Panc1 (cell line): ENCODE results near the gene TAGLN2. TPM values are rescaled to one million over a fixed set of nuclear protein-coding genes. Genes with fewer than 3 reads are reported as not detected.

Experiments
- ATAC-seq: fragments of 200-7000 bp; cut with Tn5 transposase; 2 replicates; pipeline ENCODE4 v1.9.1; 2020; ENCODE audit warnings: mild to moderate bottlenecking, moderate library complexity
- BruUV-seq: library from RNA; stranded (reverse); fragments of 400-500 nt; replicated peaks from 2 replicates; lab custom pipeline; 2021; lab: Mats Ljungman, UMichigan
- CTCF ChIA-PET: fragments of 300-600 bp; sonication (Branson Sonifier 250); formaldehyde crosslinking; loops from one replicate; lab custom pipeline; 2022; ENCODE audit warnings: antibody characterized with exemption; lab: Charles Lee
- POLR2A ChIA-PET: fragments of 300-600 bp; sonication (Branson Sonifier 250); formaldehyde crosslinking; loops from one replicate; lab custom pipeline; 2022; ENCODE audit warnings: antibody characterized with exemption; lab: Charles Lee
- DNase-seq: peaks from one replicate; pipeline ENCODE4 v3.0.0-alpha.2; 2010; ENCODE audit warnings: low read depth, low spot score
- H3K27ac ChIP-seq: 2 replicates; pipeline ENCODE4 v1.5.1; 2011; ENCODE audit warnings: mild to moderate bottlenecking, low read length, inconsistent platforms
- H3K27me3 ChIP-seq: fragments of 200-500 bp; sonication (Bioruptor generic); 2 replicates; pipeline ENCODE4 v1.6.0; 2014; ENCODE audit warnings: low read length, inconsistent platforms; ENCODE audit not compliant: control insufficient read depth, insufficient read depth
- H3K36me3 ChIP-seq: fragments of 200-500 bp; sonication (Bioruptor generic); 2 replicates; pipeline ENCODE4 v1.5.1; 2014; ENCODE audit warnings: inconsistent platforms, mild to moderate bottlenecking, low read length, moderate library complexity; ENCODE audit not compliant: control insufficient read depth, insufficient read depth
- H3K4me1 ChIP-seq: 2 replicates; pipeline ENCODE4 v1.5.1; 2011; ENCODE audit warnings: inconsistent platforms, mild to moderate bottlenecking, low read length, moderate library complexity; ENCODE audit not compliant: control insufficient read depth, insufficient read depth
- H3K4me3 ChIP-seq, 2 experiments: 2 replicates each; pipeline ENCODE4 v1.5.1; 2011 to 2012; ENCODE audit warnings: low read depth in 2 of 2, low read length in 2 of 2, mild to moderate bottlenecking in 2 of 2, inconsistent platforms in 1 of 2, moderate library complexity in 1 of 2
- H3K9me3 ChIP-seq: fragments of 200-500 bp; sonication (Bioruptor generic); 2 replicates; pipeline ENCODE4 v1.5.1; 2014; ENCODE audit warnings: low read depth, mild to moderate bottlenecking, inconsistent platforms, low read length, moderate library complexity; ENCODE audit not compliant: control insufficient read depth, insufficient read depth
- POLR2AphosphoS5 ChIP-seq: IDR thresholded peaks from 2 replicates; pipeline ENCODE4 v1.6.1; 2012; ENCODE audit warnings: mild to moderate bottlenecking, low read depth, low read length, moderate library complexity
- REST ChIP-seq, 2 experiments: IDR thresholded peaks; 2 replicates each; pipeline ENCODE4 v1.6.1; 2011 to 2012; ENCODE audit warnings: low read depth in 2 of 2, control low read depth in 1 of 2, low read length in 1 of 2, mild to moderate bottlenecking in 1 of 2, moderate library complexity in 1 of 2; ENCODE audit not compliant: insufficient read depth in 1 of 2
- SIN3A ChIP-seq: IDR thresholded peaks from 2 replicates; pipeline ENCODE4 v1.6.1; 2012; ENCODE audit warnings: low read depth, mild to moderate bottlenecking, low read length, moderate library complexity, borderline replicate concordance; ENCODE audit not compliant: insufficient read depth
- TCF7L2 ChIP-seq: IDR thresholded peaks from 2 replicates; pipeline ENCODE4 v1.6.1; 2011; ENCODE audit warnings: mild to moderate bottlenecking, low read depth, low read length, inconsistent platforms
- in situ Hi-C: cut with HindIII; loops from 2 replicates; pipeline ENCODE4 v1.10.0; 2016; ENCODE audit warnings: low sequenced_read_pairs, low pct_unique_long_range_greater_than_20kb
- intact Hi-C: fragments of 100-400 bp; cut with micrococcal nuclease; formaldehyde crosslinking; loops from one replicate; pipeline ENCODE4 v1.10.0; 2022; ENCODE audit not compliant: unreplicated experiment
- total RNA-seq: library from RNA; stranded (reverse); gene quantifications from one replicate; pipeline ENCODE4 v1.2.1, GENCODE V29; 2021; ENCODE audit not compliant: unreplicated experiment
- TF ChIP-seq, protein P1 (sequence below): fragments of 450-650 bp; IDR thresholded peaks from 2 replicates; pipeline ENCODE4 v1.5.1; 2017; ENCODE audit warnings: mild to moderate bottlenecking

The TAGLN2 gene
- total RNA-seq, 1 experiment from 2014 or later: 474 TPM

- CTCF ChIA-PET: no interaction called here
- intact Hi-C loops: no loop called here
- ATAC-seq: no peak
- H3K27ac ChIP-seq: no peak overlapping the region
- no peak overlapping the region for H3K4me3 ChIP-seq
- H3K27me3 ChIP-seq: peaks cover 7% of the 10 kb centered on the region; the same call in 1 of the 2 replicates
- POLR2A ChIA-PET: no interaction called here
- no TSS peak for BruUV-seq
- no peak for DNase-seq
- TF ChIP-seq TCF7L2: no peak
- no peak for TF ChIP-seq REST (IDR thresholded peaks at IDR 0.05; ENCODE audit: insufficient read depth in 1 of 2, low read depth in 2 of 2, low read length in 1 of 2)
- TF ChIP-seq POLR2AphosphoS5: no peak
- TF ChIP-seq SIN3A: no peak
- TF ChIP-seq, protein P1, sequence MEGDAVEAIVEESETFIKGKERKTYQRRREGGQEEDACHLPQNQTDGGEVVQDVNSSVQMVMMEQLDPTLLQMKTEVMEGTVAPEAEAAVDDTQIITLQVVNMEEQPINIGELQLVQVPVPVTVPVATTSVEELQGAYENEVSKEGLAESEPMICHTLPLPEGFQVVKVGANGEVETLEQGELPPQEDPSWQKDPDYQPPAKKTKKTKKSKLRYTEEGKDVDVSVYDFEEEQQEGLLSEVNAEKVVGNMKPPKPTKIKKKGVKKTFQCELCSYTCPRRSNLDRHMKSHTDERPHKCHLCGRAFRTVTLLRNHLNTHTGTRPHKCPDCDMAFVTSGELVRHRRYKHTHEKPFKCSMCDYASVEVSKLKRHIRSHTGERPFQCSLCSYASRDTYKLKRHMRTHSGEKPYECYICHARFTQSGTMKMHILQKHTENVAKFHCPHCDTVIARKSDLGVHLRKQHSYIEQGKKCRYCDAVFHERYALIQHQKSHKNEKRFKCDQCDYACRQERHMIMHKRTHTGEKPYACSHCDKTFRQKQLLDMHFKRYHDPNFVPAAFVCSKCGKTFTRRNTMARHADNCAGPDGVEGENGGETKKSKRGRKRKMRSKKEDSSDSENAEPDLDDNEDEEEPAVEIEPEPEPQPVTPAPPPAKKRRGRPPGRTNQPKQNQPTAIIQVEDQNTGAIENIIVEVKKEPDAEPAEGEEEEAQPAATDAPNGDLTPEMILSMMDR: no peak
- in situ Hi-C loops: no loop called here
- no peaks in the 10 kb centered on the region for H3K36me3 ChIP-seq
- H3K4me1 ChIP-seq: no peaks in the 10 kb centered on the region
- H3K9me3 ChIP-seq: no peaks in the 10 kb centered on the region
Measured at GRCh38 chr1:159970932-159971342, 45.6 kb upstream of the TAGLN2 start.

DNA sequence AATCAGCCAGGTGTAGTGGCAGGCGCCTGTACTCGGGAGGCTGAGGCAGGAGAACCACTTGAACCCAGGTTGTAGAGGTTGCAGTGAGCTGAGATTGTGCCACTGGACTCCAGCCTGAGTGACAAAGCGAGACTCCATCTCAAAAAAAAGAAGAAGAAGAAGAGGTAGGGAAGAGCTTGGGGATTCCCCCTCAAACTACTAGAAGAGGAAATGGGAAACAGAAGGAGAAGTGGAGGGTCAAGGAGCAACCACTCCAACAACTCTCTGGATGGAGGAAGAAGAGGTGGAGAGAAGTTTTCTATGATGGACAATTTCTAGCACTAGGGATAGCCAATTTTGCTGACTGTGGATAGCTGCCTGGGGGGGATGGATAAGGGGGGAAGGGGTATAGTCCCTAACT lies 43.6 kb upstream of the TAGLN2 start:
- DNase-seq: no peak
- no peak for ATAC-seq
- intact Hi-C loops: no loop called here
- in situ Hi-C loops: no loop called here
- H3K27ac ChIP-seq: no peak overlapping the region
- H3K27me3 ChIP-seq: peaks cover 4% of the 10 kb centered on the region; the same call in 1 of the 2 replicates
- CTCF ChIA-PET: interaction anchor here (0.8 kb wide), 1 partner anchor 32 kb away, joined by 3 read pairs; no protein-coding TSS in a partner anchor
- no peaks in the 10 kb centered on the region for H3K36me3 ChIP-seq
- TF ChIP-seq, protein P1: no peak
- TF ChIP-seq POLR2AphosphoS5 (no peak), SIN3A (no peak), TCF7L2 (no peak), REST (IDR thresholded peaks at IDR 0.05; ENCODE audit: insufficient read depth in 1 of 2, low read depth in 2 of 2, low read length in 1 of 2) (no peak)
- no peaks in the 10 kb centered on the region for H3K4me1 ChIP-seq
- no TSS peak for BruUV-seq
- POLR2A ChIA-PET: no interaction called here
- no peak overlapping the region for H3K4me3 ChIP-seq
- H3K9me3 ChIP-seq: no peaks in the 10 kb centered on the region
